Omental fat pad (tissue), 4 donors: Measurements from ENCODE around the gene KMT2E. TPM values are rescaled to one million over a fixed set of nuclear protein-coding genes. Genes with fewer than 3 reads are reported as not detected.
"Not testable (repeated sequence)": the region's sequence is repeated elsewhere in the genome, so short reads cannot be mapped to it uniquely, and the experiment has no call there.

Experiments used
- ATAC-seq: fragments of 150-250 bp; one replicate; pipeline ENCODE4 v1.9.1; 2016; ENCODE audit warnings: mild to moderate bottlenecking, moderate library complexity; ENCODE audit not compliant: low FRiP score
- DNase-seq: peaks from one replicate; pipeline ENCODE4 v3.0.0-alpha.2; 2019; ENCODE audit warnings: low spot score
- CTCF ChIP-seq, 3 donors: fragments of 450-650 bp; IDR thresholded peaks; one replicate each; pipeline ENCODE4 v1.5.1; 2016 to 2017; ENCODE audit warnings: antibody characterized with exemption in 3 of 3, mild to moderate bottlenecking in 3 of 3, moderate library complexity in 2 of 3
- total RNA-seq, 4 donors: library from RNA; depleted of rRNA; stranded (reverse); fragments of >200 nt; gene quantifications; one replicate each; pipeline ENCODE4 v1.1.0, GENCODE V29; 2016

The KMT2E gene
- total RNA-seq, 4 donors from 2014 or later, result 75.3 to 124 (median 101) TPM

DNA sequence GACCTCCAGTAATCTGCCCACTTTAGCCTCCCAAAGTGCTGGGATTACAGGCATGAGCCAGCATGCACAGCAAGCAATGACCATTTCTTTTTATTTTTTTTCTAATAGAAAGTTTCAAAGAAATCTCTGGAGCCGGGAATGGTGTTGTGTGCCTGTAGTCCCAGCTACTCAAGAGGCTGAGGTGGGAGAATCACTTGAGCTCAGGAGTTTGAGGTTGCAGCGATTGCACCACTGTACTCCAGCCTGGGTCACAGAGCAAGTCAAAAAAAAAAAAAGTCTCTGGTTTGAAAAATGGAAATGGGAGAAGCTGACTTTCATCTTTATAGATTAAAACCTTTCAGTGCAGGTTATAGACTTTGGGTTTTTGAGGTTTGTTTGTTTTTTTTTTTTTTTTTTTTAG lies 44.8 kb upstream of the KMT2E start:
- ATAC-seq (no peak), DNase-seq (no peak)
- TF ChIP-seq CTCF (IDR thresholded peaks at IDR 0.05), result no peak

GRCh38 chr7:104971290-104972071 lies 42.5 kb upstream of the KMT2E start:
- ATAC-seq (no peak), DNase-seq (no peak)
- TF ChIP-seq CTCF (IDR thresholded peaks at IDR 0.05), result no peak

- no peak for TF ChIP-seq CTCF (IDR thresholded peaks at IDR 0.05)
- DNase-seq, result no peak
- ATAC-seq, result no peak
Observed at GRCh38 chr7:104972500-104972899, 41.5 kb upstream of the KMT2E start.

DNA sequence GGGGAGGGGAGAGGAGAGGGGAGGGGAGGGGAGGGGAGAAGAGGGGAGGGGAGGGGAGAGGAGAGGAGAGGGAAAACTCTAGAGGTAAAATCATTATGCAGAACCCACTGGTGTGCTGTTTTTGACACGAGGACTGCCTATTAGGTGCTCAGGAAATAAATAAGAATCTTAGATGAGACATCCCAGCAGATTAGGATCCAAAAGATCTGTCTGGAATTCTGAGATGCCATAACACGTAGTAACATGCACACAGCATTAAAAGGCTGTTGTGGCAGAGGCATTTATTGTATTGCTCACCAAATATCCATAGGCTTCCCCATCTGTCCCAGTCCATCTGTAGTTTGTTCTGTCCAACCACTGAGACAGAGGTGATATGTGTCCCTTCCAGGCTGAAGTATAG lies 40.8 kb upstream of the KMT2E start:
- ATAC-seq (no peak), DNase-seq (no peak)
- no peak for TF ChIP-seq CTCF (IDR thresholded peaks at IDR 0.05)

DNA sequence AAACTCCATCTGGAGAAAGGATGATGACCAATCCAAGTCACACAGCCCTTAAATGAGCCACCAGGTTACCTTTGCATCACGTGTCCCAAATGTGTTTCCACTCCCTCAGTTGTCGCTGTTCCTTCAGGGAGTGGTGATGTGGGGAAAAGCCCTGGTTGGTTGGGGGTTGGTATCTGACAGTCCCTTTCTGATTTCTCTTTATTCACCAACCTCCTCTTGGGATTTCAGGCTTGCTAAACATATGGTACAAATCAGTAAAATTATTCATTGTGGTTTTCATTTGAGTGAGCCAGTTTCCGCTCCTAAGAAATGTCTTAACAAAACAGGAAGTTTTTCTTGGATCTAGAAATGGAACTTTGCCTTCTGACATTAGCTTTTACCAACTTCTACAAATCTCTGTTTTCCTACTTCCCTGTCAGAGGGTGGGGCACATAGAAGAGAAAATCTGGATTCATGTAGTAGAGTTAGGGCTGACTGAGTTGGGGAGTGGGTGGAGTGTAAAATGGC lies 40.0 kb upstream of the KMT2E start:
- ATAC-seq (no peak), DNase-seq (no peak)
- no peak for TF ChIP-seq CTCF (IDR thresholded peaks at IDR 0.05)

- not testable (repeated sequence) for ATAC-seq, DNase-seq
Observed at GRCh38 chr7:104975553-104975952, 38.5 kb upstream of the KMT2E start.

DNA sequence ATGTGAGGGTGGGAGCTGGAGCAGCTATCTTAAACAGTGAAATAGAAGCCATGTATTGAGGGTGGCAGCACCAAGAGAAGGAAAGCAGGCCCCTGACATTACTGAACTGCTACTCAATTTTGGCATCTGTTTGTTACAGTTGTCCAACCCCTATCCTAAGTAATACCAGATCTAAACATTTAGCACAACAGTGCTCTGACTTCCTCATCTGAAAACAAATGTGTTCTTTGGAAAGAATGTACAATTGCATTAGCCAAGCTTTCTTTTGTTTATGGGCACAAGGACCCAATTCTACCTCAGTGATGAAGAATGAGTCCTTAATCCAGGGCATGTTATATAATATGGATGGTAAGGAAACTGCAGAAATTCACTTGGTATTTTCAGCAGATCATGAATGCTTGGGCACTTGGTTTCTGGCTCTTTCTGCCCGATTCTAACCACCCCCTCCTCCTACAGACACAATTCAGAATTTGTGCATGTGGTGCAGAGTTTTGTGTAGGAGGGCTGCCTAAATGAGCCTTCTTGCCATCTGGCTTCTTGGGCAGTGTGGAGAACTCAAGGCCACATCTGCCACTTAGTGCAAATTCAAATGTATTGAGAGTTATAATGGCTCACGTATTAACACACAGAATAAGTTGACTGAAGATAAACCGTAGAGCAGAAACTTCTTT lies 36.9 kb upstream of the KMT2E start:
- TF ChIP-seq CTCF (IDR thresholded peaks at IDR 0.05), result no peak
- no peak for ATAC-seq
- no peak for DNase-seq
